Measurements from ENCODE around the gene IGF2BP2. TPM values are rescaled to one million over a fixed set of nuclear protein-coding genes. Genes with fewer than 3 reads are reported as not detected.

The IGF2BP2 gene
- polyA plus RNA-seq, 2 of the 4 experiments (the other 2 are of a cell fraction) = 2.2 to 6.1 TPM

GRCh38 chr3:185606196-185606595 is 218.6 kb downstream of the IGF2BP2 start:
- Histone ChIP-seq H3K9me3 (no peaks in the 10 kb centered on the region), H3K4me3 (no peak overlapping the region), H3K4me1 (no peaks in the 10 kb centered on the region), H3K27ac (no peak overlapping the region), H3K4me2 (no peak overlapping the region)
- DNase-seq (ENCODE audit: low read depth in 1 of 2, low spot score in 1 of 2) (no peak), FAIRE-seq (no peak), ATAC-seq (no peak)
- ChIA-PET POLR2A (interaction anchor here (1.0 kb wide), 1 partner anchor 20 kb away, joined by 3 read pairs; no protein-coding TSS in a partner anchor), CTCF (no interaction called here)
- 79% methylated on average over 4 of the region's 4 CpGs for WGBS (ENCODE audit: missing lambda C conversion rate)
- TF ChIP-seq MYC (IDR thresholded peaks at IDR 0.05; ENCODE audit: borderline replicate concordance, low read length) = no peak
- no peak for TF ChIP-seq ATOH8 (CRISPR knock-in tag; IDR thresholded peaks at IDR 0.05; ENCODE audit: low read depth)
- TF ChIP-seq PBX3 (IDR thresholded peaks at IDR 0.05) = no peak
- TF ChIP-seq RCOR1 (IDR thresholded peaks at IDR 0.05; ENCODE audit: low read depth, low read length) = no peak
- TF ChIP-seq TP53 (CRISPR knock-in tag; IDR thresholded peaks at IDR 0.05) = no peak

GRCh38 chr3:185605566-185605965 is 219.3 kb downstream of the IGF2BP2 start:
- Histone ChIP-seq H3K27ac (no peak overlapping the region), H3K4me1 (no peaks in the 10 kb centered on the region), H3K9me3 (no peaks in the 10 kb centered on the region), H3K4me2 (no peak overlapping the region), H3K4me3 (no peak overlapping the region)
- DNase-seq (ENCODE audit: low read depth in 1 of 2, low spot score in 1 of 2) (no peak), FAIRE-seq (no peak), ATAC-seq (no peak)
- TF ChIP-seq CTCF (IDR thresholded peaks at IDR 0.05) (no peak), CEBPB (IDR thresholded peaks at IDR 0.05) (no peak), ZC3H11A (IDR thresholded peaks at IDR 0.05) (no peak), HMGXB4 (CRISPR knock-in tag; IDR thresholded peaks at IDR 0.05; ENCODE audit: borderline replicate concordance) (no peak), KDM5A (IDR thresholded peaks at IDR 0.05) (no peak), RCOR1 (IDR thresholded peaks at IDR 0.05; ENCODE audit: low read depth, low read length) (no peak), HOXB13 (CRISPR knock-in tag; IDR thresholded peaks at IDR 0.05; ENCODE audit: low read depth) (no peak)
- POLR2A ChIA-PET = interaction anchor here (1.0 kb wide), 1 partner anchor 20 kb away, joined by 3 read pairs; no protein-coding TSS in a partner anchor
- CTCF ChIA-PET = no interaction called here

GRCh38 chr3:185595526-185595925 is 229.3 kb downstream of the IGF2BP2 start:
- ChIA-PET CTCF (interaction anchor here (1.1 kb wide), 1 partner anchor 65 kb away, joined by 3 read pairs; no protein-coding TSS in a partner anchor), POLR2A (interaction anchor here (2.2 kb wide), 1 partner anchor 9 kb away, joined by 6 read pairs; the partner anchor contains the start of gene SENP2)
- no peak for DNase-seq (ENCODE audit: low read depth in 1 of 2, low spot score in 1 of 2)
- Histone ChIP-seq H3K9me3 (no peaks in the 10 kb centered on the region), H3K4me3 (no peak overlapping the region), H3K4me1 (no peaks in the 10 kb centered on the region), H3K27ac (no peak overlapping the region), H3K4me2 (no peak overlapping the region)
- no peak for ATAC-seq
- TF ChIP-seq USF2 (IDR thresholded peaks at IDR 0.05) = no peak
- TF ChIP-seq ZSCAN20 (CRISPR knock-in tag; IDR thresholded peaks at IDR 0.05) = no peak
- no peak for TF ChIP-seq RCOR1 (IDR thresholded peaks at IDR 0.05; ENCODE audit: low read depth, low read length)
- no peak for TF ChIP-seq TP53 (CRISPR knock-in tag; IDR thresholded peaks at IDR 0.05)
- 95% methylated on average over 4 of the region's 4 CpGs for WGBS (ENCODE audit: missing lambda C conversion rate)
- FAIRE-seq = no peak

Data from A549 (cell line).